ENCODE data around the gene C1orf159.
"Not testable (repeated sequence)": the region's sequence is repeated elsewhere in the genome, so short reads cannot be mapped to it uniquely, and the experiment has no call there.

Gene C1orf159

GRCh38 chr1:1115786-1116700 is at the start of gene C1orf159:
TSS of gene C1orf159 (minus strand) at chr1:1116089. CDS start at chr1:1091543, 24,546 bp downstream.
- peak; percentile 95 for DNase-seq (ENCODE audit: low spot score)

DNA sequence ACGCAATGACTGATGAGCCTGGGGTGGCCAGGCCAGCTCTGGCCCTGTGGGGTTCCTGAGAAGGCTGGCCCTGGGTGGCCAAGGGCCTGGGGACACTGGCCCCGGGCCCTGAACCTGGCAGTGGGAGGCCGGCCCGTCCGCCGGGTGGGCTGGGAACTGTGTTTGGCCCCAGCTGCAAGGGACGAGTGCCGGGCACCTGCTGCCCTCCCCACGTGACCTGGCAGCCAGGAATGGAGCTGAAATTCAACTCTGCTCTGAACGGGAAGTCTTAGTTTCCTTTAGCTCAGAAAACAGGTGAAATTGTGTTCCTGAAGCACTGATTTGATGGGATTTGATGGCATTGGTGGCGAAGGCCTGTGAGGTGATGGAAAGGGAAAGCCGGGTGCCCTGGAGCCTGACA is 49.6 kb upstream of the C1orf159 start:
- no peak for DNase-seq (ENCODE audit: low spot score)

- no peak for DNase-seq (ENCODE audit: low spot score)
Measured at GRCh38 chr1:1164701-1165451, 49.0 kb upstream of the C1orf159 start.

GRCh38 chr1:1164361-1164700 is 48.4 kb upstream of the C1orf159 start:
- DNase-seq (ENCODE audit: low spot score), result no peak

DNA sequence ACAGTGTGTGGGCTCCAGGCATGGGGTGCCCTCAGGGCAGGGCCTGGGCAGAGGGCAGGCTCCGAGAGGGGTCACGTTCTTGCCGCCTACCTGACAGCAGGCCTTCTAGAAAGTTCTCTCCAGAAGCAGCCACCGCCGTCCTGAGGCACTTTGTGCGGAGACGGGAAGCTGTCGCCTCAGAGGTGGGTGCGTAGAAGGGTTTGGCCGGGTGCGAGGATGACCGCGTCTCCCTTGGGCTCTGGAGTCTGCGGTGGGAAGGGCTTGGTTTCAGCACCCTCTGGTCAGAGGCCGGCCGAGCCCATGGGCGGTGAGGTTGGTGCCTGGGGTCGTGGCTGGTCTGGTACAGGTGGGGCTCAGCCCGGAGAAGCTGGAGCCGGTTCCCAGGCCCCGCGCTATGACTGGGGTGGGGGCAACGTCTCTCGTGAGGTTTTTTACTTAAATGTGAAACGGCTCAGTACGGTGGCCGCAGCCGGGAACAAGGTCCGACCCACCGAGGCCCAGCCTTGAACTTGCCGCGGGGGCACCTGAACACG is 47.7 kb upstream of the C1orf159 start:
- no peak for DNase-seq (ENCODE audit: low spot score)

- DNase-seq (ENCODE audit: low spot score), result no peak
Measured at GRCh38 chr1:1162597-1163537, 47.0 kb upstream of the C1orf159 start.

- no peak for DNase-seq (ENCODE audit: low spot score)
Measured at GRCh38 chr1:1161683-1162079, 45.8 kb upstream of the C1orf159 start.

DNA sequence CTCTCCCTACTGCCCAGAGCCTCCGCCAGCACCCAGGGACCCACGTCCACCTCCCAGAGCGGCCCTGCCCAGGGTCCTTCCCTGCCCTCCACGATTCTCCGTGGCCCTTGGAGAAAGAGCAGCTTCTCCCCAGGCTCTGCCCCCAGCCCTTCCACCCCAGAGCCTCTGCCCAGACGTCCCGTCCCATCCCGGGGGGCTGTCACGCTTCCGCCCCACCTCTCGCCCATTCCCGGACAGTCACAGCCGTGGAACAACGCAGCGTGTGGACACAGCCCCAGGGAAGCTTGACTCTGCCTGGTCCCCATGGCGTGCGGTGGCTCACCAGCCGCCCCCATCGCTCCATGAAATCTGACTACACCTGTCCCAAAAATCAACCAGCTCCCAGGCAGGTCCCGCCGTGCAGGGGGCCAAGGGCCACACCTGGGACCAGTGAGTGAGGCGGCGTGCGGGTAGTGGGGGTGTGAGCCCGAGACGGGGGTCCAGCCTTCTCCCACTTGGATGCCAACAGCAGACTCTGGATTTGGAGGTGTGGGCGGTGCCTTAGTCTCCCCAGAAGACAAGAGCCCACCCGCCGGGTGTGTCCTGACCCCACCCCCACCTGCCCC is 45.3 kb upstream of the C1orf159 start:
- no peak for DNase-seq (ENCODE audit: low spot score)

DNA sequence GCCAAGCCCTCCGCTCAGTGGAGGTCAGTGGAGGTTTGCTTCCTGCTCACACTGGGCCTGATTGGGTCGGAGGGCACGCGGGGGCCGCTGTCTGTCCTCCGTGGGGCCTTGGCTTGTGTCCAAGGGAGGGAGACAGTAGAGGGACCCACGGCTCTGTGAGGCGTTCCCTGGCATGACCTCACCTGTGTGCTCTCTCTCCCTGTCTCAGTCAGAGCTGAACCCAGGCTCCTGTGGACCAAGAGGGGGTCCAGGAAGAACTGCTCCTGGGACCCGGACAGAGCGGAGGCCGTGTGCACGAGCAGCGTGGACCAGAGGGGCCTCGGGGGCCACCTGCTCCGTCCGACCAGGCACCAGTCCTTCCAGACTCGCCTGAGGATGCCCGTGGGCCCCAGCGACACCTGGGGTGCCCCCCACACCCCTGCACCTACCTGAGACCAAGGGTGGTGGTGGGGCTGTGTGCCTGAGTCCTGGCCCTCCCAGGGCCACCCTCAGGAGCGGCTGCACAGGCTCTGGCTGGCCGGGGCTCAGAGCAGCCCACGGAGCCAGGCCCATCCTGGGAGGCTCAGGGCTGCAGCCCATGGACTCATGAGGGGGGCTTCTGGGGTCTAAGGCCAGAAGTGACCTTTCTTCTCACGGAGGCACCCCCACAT is 44.5 kb upstream of the C1orf159 start:
- no peak for DNase-seq (ENCODE audit: low spot score)

- no peak for DNase-seq (ENCODE audit: low spot score)
Measured at GRCh38 chr1:1157914-1158710, 42.2 kb upstream of the C1orf159 start.

- DNase-seq (ENCODE audit: low spot score), result no peak
Measured at GRCh38 chr1:1157426-1157913, 41.6 kb upstream of the C1orf159 start.

GRCh38 chr1:1157033-1157365 is 41.1 kb upstream of the C1orf159 start:
- no peak for DNase-seq (ENCODE audit: low spot score)

GRCh38 chr1:1156140-1157032 is 40.5 kb upstream of the C1orf159 start:
- DNase-seq (ENCODE audit: low spot score), result no peak

DNA sequence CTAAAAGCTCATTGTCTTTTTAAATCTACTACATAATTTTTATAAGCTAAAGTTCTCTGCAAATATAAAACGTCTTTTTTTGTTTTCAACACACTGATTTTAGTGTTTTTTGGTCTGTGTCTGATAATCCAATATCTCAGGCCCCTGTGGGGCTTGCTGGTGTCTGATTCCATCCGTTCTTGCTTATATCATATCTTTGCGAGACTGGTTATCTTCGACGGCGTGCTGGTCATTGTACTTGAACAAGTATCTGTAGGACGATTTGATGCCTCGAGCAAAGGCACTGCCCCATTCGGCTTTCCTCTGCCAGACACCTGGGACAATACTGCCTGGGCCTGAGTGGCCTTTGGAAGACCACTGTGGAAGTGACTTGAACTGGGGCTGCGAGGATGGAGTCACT is 39.4 kb upstream of the C1orf159 start:
- DNase-seq (ENCODE audit: low spot score), result no peak

- no peak for DNase-seq (ENCODE audit: low spot score)
Measured at GRCh38 chr1:1153874-1154273, 38.0 kb upstream of the C1orf159 start.

DNA sequence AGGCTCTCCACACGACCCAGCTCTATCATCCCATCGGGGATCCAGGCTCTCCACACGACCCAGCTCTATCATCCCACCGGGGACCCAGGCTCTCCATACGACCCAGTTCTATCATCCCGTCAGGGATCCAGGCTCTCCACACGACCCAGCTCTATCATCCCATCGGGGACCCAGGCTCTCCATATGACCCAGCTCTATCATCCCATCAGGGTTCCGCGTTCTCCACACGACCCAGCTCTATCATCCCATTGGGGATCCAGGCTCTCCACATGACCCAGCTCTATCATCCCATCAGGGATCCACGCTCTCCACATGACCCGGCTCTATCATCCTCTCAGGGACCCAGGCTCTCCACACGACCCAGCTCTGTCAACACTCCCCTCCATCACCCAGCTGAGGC is 37.3 kb upstream of the C1orf159 start:
- not testable (repeated sequence) for DNase-seq (ENCODE audit: low spot score)

- not testable (repeated sequence) for DNase-seq (ENCODE audit: low spot score)
Measured at GRCh38 chr1:1152431-1152830, 36.5 kb upstream of the C1orf159 start.

- no peak for DNase-seq (ENCODE audit: low spot score)
Measured at GRCh38 chr1:1151306-1151705, 35.4 kb upstream of the C1orf159 start.

GRCh38 chr1:1150100-1150499 is 34.2 kb upstream of the C1orf159 start:
- no peak for DNase-seq (ENCODE audit: low spot score)
